H1 (cell line): ENCODE data around the gene RASAL2. TPM values are rescaled to one million over a fixed set of nuclear protein-coding genes. Genes with fewer than 3 reads are reported as not detected.

Experiments used
- CTCF ChIA-PET: fragments of 300-600 bp; sonication (Branson Sonifier 250); formaldehyde crosslinking; loops from one replicate; lab custom pipeline; 2021; ENCODE audit not compliant: partially characterized antibody; lab: Charles Lee
- POLR2A ChIA-PET: fragments of 300-600 bp; sonication (Branson Sonifier 250); formaldehyde crosslinking; loops from one replicate; lab custom pipeline; 2021; ENCODE audit warnings: inconsistent platforms; ENCODE audit not compliant: partially characterized antibody; lab: Charles Lee
- DNase-seq, 2 experiments: peaks; one replicate each; pipeline versions ENCODE4 v3.0.0 to v3.0.0-alpha.2; 2010 to 2022; ENCODE audit warnings: low spot score in 2 of 2, low read depth in 1 of 2, mixed read lengths in 1 of 2
- FAIRE-seq: peaks from 2 replicates; lab custom pipeline; 2011; peaks lifted over from hg19 to GRCh38; lab: Jason Lieb, UNC
- H2AFZ ChIP-seq: 2 replicates; pipeline ENCODE4 v1.8.1; 2012; ENCODE audit warnings: low read length, inconsistent platforms
- H2AK5ac ChIP-seq: 2 replicates; pipeline ENCODE4 v1.6.1; 2013; ENCODE audit warnings: low read depth, low read length
- H2BK120ac ChIP-seq: replicated peaks from 2 replicates; pipeline ENCODE3; 2013; ENCODE audit warnings: low read depth, low read length, inconsistent platforms
- H2BK12ac ChIP-seq: 2 replicates; pipeline ENCODE4 v1.6.1; 2013; ENCODE audit warnings: low read depth, low read length
- H2BK15ac ChIP-seq: 2 replicates; pipeline ENCODE4 v1.6.1; 2013; ENCODE audit warnings: low read length
- H2BK20ac ChIP-seq: 2 replicates; pipeline ENCODE4 v1.6.1; 2013; ENCODE audit warnings: low read length
- H2BK5ac ChIP-seq: 2 replicates; pipeline ENCODE4 v1.6.1; 2013; ENCODE audit warnings: low read depth, low read length
- H3K14ac ChIP-seq: 2 replicates; pipeline ENCODE4 v1.6.1; 2013; ENCODE audit warnings: inconsistent platforms; ENCODE audit not compliant: insufficient read length
- H3K18ac ChIP-seq: 2 replicates; pipeline ENCODE4 v1.6.1; 2013; ENCODE audit warnings: low read length; ENCODE audit errors: extremely low read depth
- H3K23ac ChIP-seq: 2 replicates; pipeline ENCODE4 v1.6.1; 2013; ENCODE audit warnings: inconsistent platforms; ENCODE audit not compliant: insufficient read length
- H3K23me2 ChIP-seq: 2 replicates; pipeline ENCODE4 v1.6.1; 2013; ENCODE audit warnings: low read depth, low read length
- H3K27ac ChIP-seq: 2 replicates; pipeline ENCODE4 v1.6.1; 2011; ENCODE audit warnings: low read depth, low read length, inconsistent platforms
- H3K27me3 ChIP-seq, 4 experiments: replicated peaks in 1 of 4; 1 replicate in 1 of 4; 2 replicates in 3 of 4; pipeline versions ENCODE4 v1.6.1 to v1.8.1; 2011 to 2013; ENCODE audit warnings: low read length in 3 of 4, mild to moderate bottlenecking in 3 of 4, inconsistent platforms in 2 of 4, mixed read lengths in 2 of 4, moderate library complexity in 1 of 4; ENCODE audit not compliant: control insufficient read depth in 3 of 4, insufficient read depth in 3 of 4; ENCODE audit errors: extremely low read depth in 1 of 4
- H3K36me3 ChIP-seq, 4 experiments: 2 replicates each; pipeline versions ENCODE4 v1.6.1 to v1.8.1; 2011 to 2013; ENCODE audit warnings: mild to moderate bottlenecking in 4 of 4, low read length in 3 of 4, moderate library complexity in 2 of 4, control low read depth in 1 of 4, inconsistent platforms in 1 of 4; ENCODE audit not compliant: insufficient read depth in 4 of 4, control insufficient read depth in 2 of 4
- H3K4ac ChIP-seq: replicated peaks from 2 replicates; pipeline ENCODE3; 2013; ENCODE audit warnings: low read length, low read depth, mixed read lengths, inconsistent platforms; ENCODE audit not compliant: insufficient read length
- H3K4me1 ChIP-seq, 4 experiments: replicated peaks in 1 of 4; 1 replicate in 1 of 4; 2 replicates in 3 of 4; pipeline versions ENCODE4 v1.6.1 to v1.8.1; 2011 to 2013; ENCODE audit warnings: low read length in 3 of 4, inconsistent platforms in 2 of 4, mixed read lengths in 1 of 4; ENCODE audit not compliant: insufficient read depth in 4 of 4, control insufficient read depth in 3 of 4
- H3K4me2 ChIP-seq, 2 experiments: 2 replicates each; pipeline versions ENCODE4 v1.6.1 to v1.8.1; 2011 to 2013; ENCODE audit warnings: low read depth in 2 of 2, low read length in 2 of 2, control low read depth in 1 of 2, inconsistent platforms in 1 of 2, mild to moderate bottlenecking in 1 of 2; ENCODE audit not compliant: insufficient read depth in 1 of 2
- H3K4me3 ChIP-seq, 4 experiments: fragments of 200-600, 300-600 bp in 1 of 4; sonication (generic), shearing (Covaris generic), sonication (Bioruptor Twin) in 1 of 4; 2 replicates each; pipeline versions ENCODE4 v1.5.1 to v1.8.1; 2011 to 2016; ENCODE audit warnings: low read length in 4 of 4, low read depth in 3 of 4, control low read depth in 2 of 4, inconsistent platforms in 2 of 4, mild to moderate bottlenecking in 2 of 4, mixed read lengths in 1 of 4, moderate library complexity in 1 of 4; ENCODE audit not compliant: insufficient read depth in 2 of 4; ENCODE audit errors: extremely low read depth in 1 of 4
- H3K56ac ChIP-seq: replicated peaks from 2 replicates; pipeline ENCODE3; 2013; ENCODE audit warnings: low read depth, mild to moderate bottlenecking, mixed read lengths, low read length, inconsistent platforms; ENCODE audit not compliant: insufficient read length
- H3K79me1 ChIP-seq: 2 replicates; pipeline ENCODE4 v1.6.1; 2013; ENCODE audit warnings: low read depth, low read length, control low read depth
- H3K79me2 ChIP-seq, 2 experiments: 2 replicates each; pipeline versions ENCODE4 v1.6.1 to v1.8.1; 2012 to 2013; ENCODE audit warnings: low read length in 2 of 2, mild to moderate bottlenecking in 2 of 2, inconsistent platforms in 1 of 2; ENCODE audit not compliant: insufficient read depth in 2 of 2, control insufficient read depth in 1 of 2
- H3K9ac ChIP-seq, 4 experiments: replicated peaks in 1 of 4; 1 replicate in 1 of 4; 2 replicates in 3 of 4; pipeline versions ENCODE4 v1.6.1 to v1.8.1; 2011 to 2013; ENCODE audit warnings: low read depth in 3 of 4, low read length in 3 of 4, control low read depth in 2 of 4, mild to moderate bottlenecking in 2 of 4, moderate library complexity in 2 of 4, inconsistent platforms in 1 of 4; ENCODE audit errors: extremely low read depth in 1 of 4
- H3K9me3 ChIP-seq, 2 experiments: 2 replicates each; pipeline versions ENCODE4 v1.6.1 to v1.8.1; 2012 to 2013; ENCODE audit warnings: mild to moderate bottlenecking in 2 of 2, moderate library complexity in 2 of 2, control low read depth in 1 of 2, inconsistent platforms in 1 of 2, low read depth in 1 of 2, low read length in 1 of 2, mixed read lengths in 1 of 2; ENCODE audit not compliant: insufficient read depth in 2 of 2
- H4K20me1 ChIP-seq, 2 experiments: replicated peaks in 1 of 2; 2 replicates each; pipeline versions ENCODE3 to v1.8.1; 2011 to 2013; ENCODE audit warnings: inconsistent platforms in 2 of 2, low read length in 2 of 2, mild to moderate bottlenecking in 1 of 2; ENCODE audit not compliant: insufficient read depth in 2 of 2, control insufficient read depth in 1 of 2
- H4K5ac ChIP-seq: 2 replicates; pipeline ENCODE4 v1.6.1; 2013; ENCODE audit warnings: low read length, low read depth, mixed read lengths, inconsistent platforms; ENCODE audit not compliant: insufficient read length
- H4K8ac ChIP-seq: 2 replicates; pipeline ENCODE4 v1.8.0; 2013; ENCODE audit warnings: mild to moderate bottlenecking, moderate library complexity, low read length, inconsistent platforms; ENCODE audit not compliant: insufficient read depth; ENCODE audit errors: extremely low read depth
- H4K91ac ChIP-seq: replicated peaks from 2 replicates; pipeline ENCODE3; 2013; ENCODE audit warnings: low read length, mixed read lengths, inconsistent platforms; ENCODE audit not compliant: insufficient read length
- ASH2L ChIP-seq: fragments of 200-600, 300-600 bp; sonication (generic); IDR thresholded peaks from one replicate; pipeline ENCODE4 v1.7.1; 2017; ENCODE audit warnings: low read length
- BACH1 ChIP-seq: IDR thresholded peaks from 2 replicates; pipeline ENCODE4 v1.6.1; 2012; ENCODE audit warnings: low read length, improper control_type of control experiment
- CEBPB ChIP-seq: IDR thresholded peaks from 2 replicates; pipeline ENCODE4 v1.6.1; 2012; ENCODE audit warnings: low read depth, low read length
- EP300 ChIP-seq, 2 experiments: IDR thresholded peaks; 1 replicate in 1 of 2; 2 replicates in 1 of 2; pipeline ENCODE4 v1.6.1; 2011 to 2012; ENCODE audit warnings: low read depth in 2 of 2, low read length in 2 of 2, mild to moderate bottlenecking in 2 of 2, borderline replicate concordance in 1 of 2, inconsistent platforms in 1 of 2, moderate library complexity in 1 of 2
- KDM1A ChIP-seq: fragments of 200-600, 300-600 bp; sonication (generic); IDR thresholded peaks from 2 replicates; pipeline ENCODE4 v1.7.1; 2016; ENCODE audit warnings: mild to moderate bottlenecking, low read length, borderline replicate concordance
- PHF8 ChIP-seq: fragments of 200-600 bp; sonication (generic); conservative IDR thresholded peaks from 2 replicates; pipeline ENCODE4 v1.7.1; 2012; ENCODE audit warnings: low read depth, mild to moderate bottlenecking, inconsistent platforms, low read length, moderate library complexity
- RFX5 ChIP-seq: IDR thresholded peaks from 2 replicates; pipeline ENCODE4 v1.6.1; 2011; ENCODE audit warnings: low read depth, low read length, improper control_type of control experiment, borderline replicate concordance
- RNF2 ChIP-seq: fragments of 200-900, 300-1000 bp; sonication (generic); IDR thresholded peaks from 2 replicates; pipeline ENCODE4 v1.7.1; 2016; ENCODE audit warnings: borderline replicate concordance, low read depth, mild to moderate bottlenecking, antibody characterized with exemption, low read length; ENCODE audit not compliant: poor library complexity, severe bottlenecking; ENCODE audit errors: missing control alignments
- SP4 ChIP-seq: IDR thresholded peaks from 2 replicates; pipeline ENCODE4 v1.6.1; 2012; ENCODE audit warnings: low read length, inconsistent platforms
- ZNF274 ChIP-seq: IDR thresholded peaks from 2 replicates; pipeline ENCODE4 v1.7.0; 2012; ENCODE audit warnings: low read length, borderline replicate concordance; ENCODE audit errors: extremely low read depth
- WGBS, 2 experiments: shearing (Covaris generic) in 1 of 2; methylation state at CpG; one replicate each; pipeline versions ENCODE4 v1.1.6 to v1.1.7; 2013 to 2015; ENCODE audit warnings: low lambda C conversion rate in 2 of 2, mixed read lengths in 2 of 2, inconsistent platforms in 1 of 2, low coverage in 1 of 2, missing lambda C conversion rate in 1 of 2; ENCODE audit not compliant: insufficient replicate concordance in 2 of 2, insufficient coverage in 1 of 2, insufficient read length in 1 of 2; ENCODE audit errors: extremely low coverage in 1 of 2, missing lambda C conversion rate in 1 of 2; 5-methylcytosine and 5-hydroxymethylcytosine counted together
- polyA plus RNA-seq, 7 experiments: library from polyadenylated mRNA; depleted of rRNA in 3 of 7; stranded (reverse) in 5 of 7; unstranded in 2 of 7; fragments of >200 nt in 5 of 7; fragments of 200-250 nt in 2 of 7; gene quantifications; 1 replicate in 5 of 7; 2 replicates in 1 of 7; 4 replicates in 1 of 7; pipeline versions ENCODE4 v1.2.1 to v1.2.3, GENCODE V29; 2011 to 2013; ENCODE audit warnings: missing spikeins in 2 of 7, mixed read lengths in 2 of 7
- total RNA-seq: library from RNA; stranded (reverse); fragmentation: NEBNext Ultra II Directional; extraction: Animal tissue kit (Norgen Biotek cat#: 25700); gene quantifications from 2 replicates; pipeline ENCODE4 v1.2.1, GENCODE V29; 2021
- TF ChIP-seq, protein P1 (sequence below): IDR thresholded peaks from 2 replicates; pipeline ENCODE4 v1.6.1; 2011; ENCODE audit warnings: low read length, improper control_type of control experiment

RASAL2 gene
- total and polyA plus RNA-seq, 2 of the 8 experiments (the other 6 are each of a cell fraction or from before 2014, with no cell fraction given), result 15.9 to 32.5 TPM

DNA sequence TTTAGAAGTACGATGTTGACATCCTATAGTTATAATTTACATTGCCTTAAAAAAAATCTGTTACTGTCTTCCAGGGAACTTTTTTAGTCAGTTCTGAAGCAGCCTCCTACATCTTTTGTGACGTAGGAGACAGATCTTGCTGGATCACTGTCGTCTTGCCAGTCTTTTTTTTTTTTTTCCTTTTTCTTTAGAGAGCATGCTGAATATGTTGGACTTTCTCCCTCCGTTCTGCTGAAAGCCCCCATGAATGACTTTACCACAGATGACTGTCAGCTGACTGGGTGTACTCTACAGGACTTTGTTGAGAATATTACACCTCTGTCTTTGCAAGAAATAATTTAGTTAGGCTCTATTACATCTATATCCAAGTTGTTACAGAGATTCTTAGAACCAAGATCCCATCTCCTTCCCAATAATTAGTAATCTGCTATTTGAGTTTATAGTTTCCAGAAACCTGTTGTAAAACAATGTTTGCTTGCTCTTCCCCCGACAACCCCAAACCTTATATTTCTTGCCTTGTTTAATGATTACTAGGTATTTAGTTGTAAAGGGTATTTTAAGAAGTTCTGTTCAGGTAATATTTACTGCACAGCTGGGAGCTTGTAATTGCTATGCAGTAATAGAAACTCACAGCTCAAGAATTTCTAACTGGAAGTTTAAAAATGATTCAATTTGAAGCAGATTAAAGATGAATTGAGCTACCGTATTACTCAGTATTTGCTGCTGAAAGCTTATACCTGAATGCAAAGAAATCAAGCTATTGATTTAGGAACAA lies 61.8 kb downstream of the RASAL2 start:
- Histone ChIP-seq H2BK120ac (no peak overlapping the region), H3K4ac (no peak overlapping the region), H3K56ac (no peak overlapping the region), H3K23me2 (no peaks in the 10 kb centered on the region), H3K23ac (no peak overlapping the region), H4K91ac (no peak overlapping the region), H2BK12ac (no peak overlapping the region), H2BK20ac (no peak overlapping the region), H2BK5ac (no peak overlapping the region), H3K27ac (no peak overlapping the region), H3K4me2 (no peak overlapping the region), H2BK15ac (no peak overlapping the region), H2AFZ (no peak overlapping the region), H3K4me3 (no peak overlapping the region), H4K8ac (no peak overlapping the region), H3K18ac (no peak overlapping the region), H3K79me1 (no peaks in the 10 kb centered on the region; the same call in 1 of the 2 replicates), H4K5ac (no peak overlapping the region), H3K9ac (no peak overlapping the region), H3K36me3 (no peaks in the 10 kb centered on the region), H3K9me3 (no peaks in the 10 kb centered on the region), H3K27me3 (no peaks in the 10 kb centered on the region), H3K4me1 (no peaks in the 10 kb centered on the region; a peak in 1 of 7 replicates), H4K20me1 (peaks cover 0 to 2% of the 10 kb centered on the region in 2 experiments), H2AK5ac (no peak overlapping the region), H3K79me2 (peaks cover 0 to 63% of the 10 kb centered on the region in 2 experiments; a peak in 2 of 4 replicates), H3K14ac (no peak overlapping the region)
- CTCF ChIA-PET, result interaction anchor here (0.6 kb wide), 1 partner anchor 123 kb away, joined by 4 read pairs; no protein-coding TSS in a partner anchor
- FAIRE-seq (no peak), DNase-seq (no peak)
- 83% methylated on average over 6 of the region's 6 CpGs; no CpG with 5 or more reads in 1 of the 2 experiments for WGBS, 2 experiments
- POLR2A ChIA-PET, result no interaction called here
- TF ChIP-seq RFX5 (no peak), ZNF274 (no peak), RNF2 (no peak), BACH1 (no peak), SP4 (no peak), CEBPB (no peak), PHF8 (no peak), EP300 (IDR thresholded peaks at IDR 0.05; ENCODE audit: borderline replicate concordance in 1 of 2, low read depth in 2 of 2, low read length in 2 of 2) (no peak), ASH2L (no peak), KDM1A (no peak)
- TF ChIP-seq, protein P1, sequence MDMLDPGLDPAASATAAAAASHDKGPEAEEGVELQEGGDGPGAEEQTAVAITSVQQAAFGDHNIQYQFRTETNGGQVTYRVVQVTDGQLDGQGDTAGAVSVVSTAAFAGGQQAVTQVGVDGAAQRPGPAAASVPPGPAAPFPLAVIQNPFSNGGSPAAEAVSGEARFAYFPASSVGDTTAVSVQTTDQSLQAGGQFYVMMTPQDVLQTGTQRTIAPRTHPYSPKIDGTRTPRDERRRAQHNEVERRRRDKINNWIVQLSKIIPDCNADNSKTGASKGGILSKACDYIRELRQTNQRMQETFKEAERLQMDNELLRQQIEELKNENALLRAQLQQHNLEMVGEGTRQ, result no peak
